Gastrocnemius medialis (tissue), 4 donors: ENCODE measurements around the gene USP15. TPM values are rescaled to one million over a fixed set of nuclear protein-coding genes. Genes with fewer than 3 reads are reported as not detected.

Experiments used
- ATAC-seq, 2 donors: fragments of 150-250 bp; one replicate each; pipeline ENCODE4 v1.9.1; 2016
- DNase-seq, 2 donors: peaks; one replicate each; pipeline ENCODE4 v3.0.0-alpha.2; 2019
- H3K27ac ChIP-seq, 4 donors: fragments of 200-600 bp; sonication (generic); 1 replicate in 1 of 4; 2 replicates in 3 of 4; pipeline ENCODE4 v1.5.1; 2016 to 2018; ENCODE audit warnings: mild to moderate bottlenecking in 2 of 4, moderate library complexity in 1 of 4
- H3K27me3 ChIP-seq, 3 donors: fragments of 200-600 bp; sonication (generic) in 2 of 3; 1 replicate in 1 of 3; 2 replicates in 2 of 3; pipeline versions ENCODE4 v1.5.1 to v1.6.0; 2016 to 2019; ENCODE audit warnings: mild to moderate bottlenecking in 1 of 3, moderate library complexity in 1 of 3
- H3K36me3 ChIP-seq, 2 donors: fragments of 200-600 bp; sonication (generic) in 1 of 2; one replicate each; pipeline ENCODE4 v1.5.1; 2017 to 2018
- H3K4me1 ChIP-seq, 2 donors: fragments of 200-600 bp; sonication (generic) in 1 of 2; one replicate each; pipeline ENCODE4 v1.5.1; 2016 to 2017; ENCODE audit warnings: mild to moderate bottlenecking in 2 of 2
- H3K4me3 ChIP-seq, 4 donors: fragments of 200-600 bp; sonication (generic) in 3 of 4; 1 replicate in 1 of 4; 2 replicates in 3 of 4; pipeline ENCODE4 v1.5.1; 2016 to 2019; ENCODE audit warnings: mild to moderate bottlenecking in 2 of 4
- H3K9me3 ChIP-seq, 3 donors: fragments of 200-600 bp; sonication (generic) in 2 of 3; 1 replicate in 1 of 3; 2 replicates in 2 of 3; pipeline ENCODE4 v1.5.1; 2016 to 2019
- CTCF ChIP-seq, 5 experiments: fragments of 450-650 bp in 3 of 5; fragments of 200-600 bp in 2 of 5; sonication (generic) in 2 of 5; IDR thresholded peaks in 4 of 5; conservative IDR thresholded peaks in 1 of 5; 1 replicate in 4 of 5; 2 replicates in 1 of 5; pipeline ENCODE4 v1.5.1; 2016 to 2019; ENCODE audit warnings: antibody characterized with exemption in 5 of 5, mild to moderate bottlenecking in 3 of 5, moderate library complexity in 3 of 5
- POLR2A ChIP-seq, 2 donors: fragments of 450-650 bp; IDR thresholded peaks; one replicate each; pipeline ENCODE4 v1.6.1; 2017; ENCODE audit warnings: antibody characterized with exemption in 2 of 2, mild to moderate bottlenecking in 2 of 2, moderate library complexity in 2 of 2
- in situ Hi-C, 4 donors: fragments of 200-750 bp; cut with MboI; loops; one replicate each; pipeline versions ENCODE4 v1.15.0 to v1.8.0; 2017; ENCODE audit warnings: low sequenced_read_pairs in 4 of 4
- intact Hi-C: fragments of 100-400 bp; cut with DNase I; formaldehyde crosslinking; loops from one replicate; pipeline ENCODE4 v1.15.1; 2023; ENCODE audit warnings: low total_unique reads
- total RNA-seq, 4 donors: library from RNA; depleted of rRNA; stranded (reverse); fragments of >200 nt; gene quantifications; one replicate each; pipeline versions ENCODE4 v1.1.0 to v1.2.3, GENCODE V29; 2016

USP15 gene
- total RNA-seq, 4 donors from 2014 or later: 49.0 to 93.6 (median 50.6) TPM

- ATAC-seq (no peak), DNase-seq (no peak)
- H3K4me1 ChIP-seq: no peaks in the 10 kb centered on the region
- H3K36me3 ChIP-seq: peaks cover 0 to 15% of the 10 kb centered on the region in 2 donors
- peaks cover 0 to 4% (median 0%) of the 10 kb centered on the region in 3 donors for H3K9me3 ChIP-seq
- no peak overlapping the region for H3K4me3 ChIP-seq
- no peak for TF ChIP-seq POLR2A (IDR thresholded peaks at IDR 0.05)
- TF ChIP-seq CTCF (IDR thresholded peaks at IDR 0.05 in 4 of 5, conservative IDR thresholded peaks at IDR 0.05 in 1 of 5): no peak
- in situ Hi-C loops (no loop called here), intact Hi-C loops (no loop called here)
- H3K27ac ChIP-seq: no peak overlapping the region
- no peaks in the 10 kb centered on the region for H3K27me3 ChIP-seq
Observed at GRCh38 chr12:62291864-62292760, 31.9 kb downstream of the USP15 start.

GRCh38 chr12:62292761-62293344 lies 32.6 kb downstream of the USP15 start:
- TF ChIP-seq CTCF (IDR thresholded peaks at IDR 0.05 in 4 of 5, conservative IDR thresholded peaks at IDR 0.05 in 1 of 5) (no peak), POLR2A (IDR thresholded peaks at IDR 0.05) (no peak)
- Histone ChIP-seq H3K4me3 (no peak overlapping the region), H3K4me1 (no peaks in the 10 kb centered on the region), H3K27me3 (no peaks in the 10 kb centered on the region), H3K9me3 (peaks cover 0 to 4% (median 0%) of the 10 kb centered on the region in 3 donors), H3K36me3 (peaks cover 0 to 22% of the 10 kb centered on the region in 2 donors), H3K27ac (no peak overlapping the region)
- DNase-seq (no peak), ATAC-seq (no peak)
- intact Hi-C loops: no loop called here
- in situ Hi-C loops: no loop called here

- no peaks in the 10 kb centered on the region for H3K27me3 ChIP-seq
- in situ Hi-C loops (no loop called here), intact Hi-C loops (no loop called here)
- peaks cover 0 to 29% of the 10 kb centered on the region in 2 donors for H3K36me3 ChIP-seq
- no peak for DNase-seq
- no peak overlapping the region for H3K4me3 ChIP-seq
- H3K9me3 ChIP-seq: peaks cover 0 to 4% (median 0%) of the 10 kb centered on the region in 3 donors
- no peak overlapping the region for H3K27ac ChIP-seq
- TF ChIP-seq CTCF (IDR thresholded peaks at IDR 0.05 in 4 of 5, conservative IDR thresholded peaks at IDR 0.05 in 1 of 5) (no peak), POLR2A (IDR thresholded peaks at IDR 0.05) (no peak)
- peaks cover 0 to 2% of the 10 kb centered on the region in 2 donors for H3K4me1 ChIP-seq
- no peak for ATAC-seq
Observed at GRCh38 chr12:62294378-62294777, 34.2 kb downstream of the USP15 start.

- Histone ChIP-seq H3K4me3 (no peak overlapping the region), H3K36me3 (peaks cover 0 to 29% of the 10 kb centered on the region in 2 donors), H3K27me3 (no peaks in the 10 kb centered on the region), H3K9me3 (no peaks in the 10 kb centered on the region), H3K4me1 (peaks cover 4 to 18% of the 10 kb centered on the region in 2 donors), H3K27ac (no peak overlapping the region)
- ATAC-seq (no peak), DNase-seq (no peak)
- intact Hi-C loops (no loop called here), in situ Hi-C loops (no loop called here)
- TF ChIP-seq CTCF (IDR thresholded peaks at IDR 0.05 in 4 of 5, conservative IDR thresholded peaks at IDR 0.05 in 1 of 5) (no peak), POLR2A (IDR thresholded peaks at IDR 0.05) (no peak)
Observed at GRCh38 chr12:62296001-62296400, 35.8 kb downstream of the USP15 start.
